Medulla oblongata (tissue), 1 donor: Measurements from ENCODE around the gene PCDHB16.

ENCODE experiments used
- DNase-seq: peaks from one replicate; pipeline ENCODE4 v3.0.0-alpha.2; 2015; ENCODE audit errors: extremely low spot score

PCDHB16 gene

DNA sequence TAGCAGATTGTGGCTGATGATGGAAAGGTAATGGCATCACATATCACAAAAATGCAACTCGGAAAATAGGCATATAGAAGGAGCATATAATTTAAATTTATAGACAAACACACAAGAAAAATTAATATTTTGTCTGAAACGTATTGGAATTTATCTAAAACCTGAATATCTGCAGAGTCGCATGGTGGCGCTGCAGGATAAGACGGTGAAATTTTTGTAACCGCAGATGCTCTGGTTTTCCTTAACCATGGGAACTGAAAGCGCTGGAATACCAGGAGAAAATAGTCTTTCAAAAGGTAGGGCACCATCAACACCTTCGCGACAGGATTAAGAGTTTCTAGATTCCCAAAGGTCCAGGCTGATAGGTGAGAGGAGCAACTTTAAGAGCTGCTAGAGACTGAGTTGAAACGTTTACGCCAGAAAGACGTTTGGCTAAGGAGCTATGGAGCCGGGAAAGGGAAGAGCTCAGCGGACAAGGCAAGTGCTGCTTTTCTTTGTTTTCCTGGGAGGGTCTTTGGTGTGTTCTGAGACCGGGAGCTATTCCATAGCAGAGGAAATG, 52.0 kb downstream of the PCDHB16 start:
- no peak for DNase-seq
